ENCODE data around the gene MPP4.
"Not testable (repeated sequence)": the region's sequence is repeated elsewhere in the genome, so short reads cannot be mapped to it uniquely, and the experiment has no call there.

The MPP4 gene

DNA sequence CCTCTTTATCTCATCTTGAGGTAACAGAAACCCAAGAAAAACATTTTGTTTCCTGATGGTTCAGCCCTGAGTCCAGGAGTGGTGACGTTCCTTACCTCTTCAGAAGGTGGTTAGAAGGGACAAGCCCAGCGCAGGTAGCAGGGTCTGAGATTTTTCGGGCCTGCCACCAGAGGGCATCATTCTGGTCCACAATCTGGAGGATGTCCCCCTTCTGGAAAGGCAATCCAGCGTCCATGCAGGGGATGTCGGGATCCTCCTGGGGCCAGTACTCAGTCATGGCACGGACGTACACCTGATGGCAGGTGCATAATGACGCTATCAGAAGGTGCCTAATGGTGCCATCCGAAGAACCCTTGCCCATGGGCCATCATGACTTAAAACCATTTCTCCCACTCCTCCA, 17.7 kb downstream of the MPP4 start:
- FAIRE-seq (no peak), DNase-seq (ENCODE audit: insufficient read length, low spot score) (no peak)
- no peak for TF ChIP-seq SPI1 (IDR thresholded peaks at IDR 0.05; ENCODE audit: low read depth, low read length)
- no peak for TF ChIP-seq PAX5 (IDR thresholded peaks at IDR 0.05; ENCODE audit: insufficient read depth, low read length, severe bottlenecking)
- no peak for TF ChIP-seq TAF1 (IDR thresholded peaks at IDR 0.05; ENCODE audit: low read depth, low read length)
- no peak for TF ChIP-seq POLR2A (IDR thresholded peaks at IDR 0.05; ENCODE audit: low read depth, low read length)
- no peak for TF ChIP-seq POLR2AphosphoS5 (IDR thresholded peaks at IDR 0.05; ENCODE audit: low read depth, low read length)

DNA sequence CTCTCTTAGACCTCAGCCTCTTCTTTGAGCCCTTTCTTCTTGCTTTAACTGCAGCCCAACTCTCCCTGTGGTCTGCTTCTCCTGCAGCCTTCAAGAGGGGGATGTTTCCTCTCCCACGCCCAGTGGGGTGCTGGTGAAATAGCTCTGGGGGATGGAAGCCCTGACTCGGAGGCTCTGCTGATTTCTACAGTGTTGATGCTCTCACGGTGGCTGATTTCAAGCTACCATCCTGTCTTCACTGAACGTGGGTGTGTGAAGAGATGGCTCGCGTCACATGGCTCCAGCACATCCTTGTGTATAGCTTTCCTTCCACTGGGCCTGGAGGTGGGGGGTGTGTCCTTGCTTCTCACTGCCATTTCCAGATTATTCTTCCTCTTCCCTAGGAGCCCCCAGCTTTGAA, 20.0 kb downstream of the MPP4 start:
- DNase-seq (ENCODE audit: insufficient read length, low spot score), result no peak
- no peak for FAIRE-seq
- TF ChIP-seq SPI1 (IDR thresholded peaks at IDR 0.05; ENCODE audit: low read depth, low read length), result no peak
- no peak for TF ChIP-seq PAX5 (IDR thresholded peaks at IDR 0.05; ENCODE audit: insufficient read depth, low read length, severe bottlenecking)
- no peak for TF ChIP-seq TAF1 (IDR thresholded peaks at IDR 0.05; ENCODE audit: low read depth, low read length)
- TF ChIP-seq POLR2A (IDR thresholded peaks at IDR 0.05; ENCODE audit: low read depth, low read length), result no peak

DNA sequence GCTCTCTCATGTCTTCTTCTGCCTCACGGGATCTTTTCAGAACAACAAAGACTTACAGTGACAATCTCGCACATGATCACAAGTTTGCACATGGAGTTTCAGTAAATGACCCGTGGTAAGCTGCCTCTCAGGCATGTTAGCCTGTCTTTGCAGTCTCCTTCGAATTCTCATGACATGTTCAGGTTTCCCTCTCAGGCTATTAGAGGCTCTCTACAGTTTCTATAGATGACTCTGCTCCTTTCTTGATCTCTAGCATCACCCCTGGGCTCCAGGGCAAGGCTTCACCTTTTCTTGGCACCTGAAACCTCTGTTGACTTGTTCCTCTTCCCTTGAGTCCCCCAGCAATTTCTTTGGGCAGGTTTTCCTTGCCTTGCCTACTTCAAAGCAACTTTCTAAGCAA, 23.0 kb downstream of the MPP4 start:
- DNase-seq (ENCODE audit: insufficient read length, low spot score), result no peak
- TF ChIP-seq SPI1 (IDR thresholded peaks at IDR 0.05; ENCODE audit: low read depth, low read length) (no peak), POLR2A (IDR thresholded peaks at IDR 0.05; ENCODE audit: low read depth, low read length) (no peak), POU2F2 (IDR thresholded peaks at IDR 0.05; ENCODE audit: low read depth, low read length) (no peak), TAF1 (IDR thresholded peaks at IDR 0.05; ENCODE audit: low read depth, low read length) (no peak), POLR2AphosphoS5 (IDR thresholded peaks at IDR 0.05; ENCODE audit: low read depth, low read length) (no peak), PAX5 (IDR thresholded peaks at IDR 0.05; ENCODE audit: insufficient read depth, low read length, severe bottlenecking) (no peak)
- no peak for FAIRE-seq

DNA sequence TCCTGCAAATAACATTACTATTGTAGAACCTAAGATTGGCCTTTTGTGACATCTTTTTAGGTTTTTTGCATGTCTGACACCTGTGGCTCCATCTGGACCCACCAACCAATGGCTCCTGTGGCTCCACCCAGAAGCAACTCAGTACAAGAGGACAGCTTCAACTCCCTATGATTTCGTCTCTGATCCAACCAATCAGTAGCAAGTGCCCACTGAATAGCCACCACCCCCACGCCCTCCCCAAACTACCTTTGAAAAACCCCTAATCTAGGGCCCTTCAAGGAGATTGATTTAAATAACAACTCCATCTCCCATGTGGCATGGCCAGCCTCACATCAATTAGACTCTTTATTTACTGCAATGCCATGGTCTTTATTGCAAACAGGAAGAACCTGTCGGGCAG, 23.6 kb downstream of the MPP4 start:
- TF ChIP-seq SPI1 (IDR thresholded peaks at IDR 0.05; ENCODE audit: low read depth, low read length), result no peak
- TF ChIP-seq PAX5 (IDR thresholded peaks at IDR 0.05; ENCODE audit: insufficient read depth, low read length, severe bottlenecking), result no peak
- no peak for TF ChIP-seq POU2F2 (IDR thresholded peaks at IDR 0.05; ENCODE audit: low read depth, low read length)
- TF ChIP-seq POLR2AphosphoS5 (IDR thresholded peaks at IDR 0.05; ENCODE audit: low read depth, low read length), result no peak
- TF ChIP-seq TAF1 (IDR thresholded peaks at IDR 0.05; ENCODE audit: low read depth, low read length), result no peak
- no peak for TF ChIP-seq POLR2A (IDR thresholded peaks at IDR 0.05; ENCODE audit: low read depth, low read length)
- DNase-seq (ENCODE audit: insufficient read length, low spot score) (no peak), FAIRE-seq (no peak)

DNA sequence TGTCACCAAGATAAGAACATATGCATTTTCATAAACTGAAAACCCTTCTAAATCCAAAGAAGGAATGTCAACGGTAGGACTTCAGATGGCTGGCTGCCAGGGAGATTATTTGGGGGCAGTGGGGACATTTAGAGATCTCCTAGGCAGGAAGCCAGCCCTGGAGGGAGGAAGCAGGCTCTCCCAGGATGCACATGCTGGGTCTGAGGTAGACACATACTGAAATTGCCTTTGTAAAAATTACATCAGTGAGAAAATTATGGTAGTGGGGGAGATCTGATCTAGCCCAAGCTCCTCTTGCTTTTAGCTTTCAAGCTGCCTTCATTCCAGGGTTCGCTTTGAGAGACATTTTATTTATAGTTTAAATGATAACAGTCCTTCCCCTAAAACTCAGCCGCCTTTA, 24.1 kb downstream of the MPP4 start:
- FAIRE-seq, result no peak
- TF ChIP-seq TAF1 (IDR thresholded peaks at IDR 0.05; ENCODE audit: low read depth, low read length), result no peak
- TF ChIP-seq POU2F2 (IDR thresholded peaks at IDR 0.05; ENCODE audit: low read depth, low read length), result no peak
- no peak for TF ChIP-seq SPI1 (IDR thresholded peaks at IDR 0.05; ENCODE audit: low read depth, low read length)
- TF ChIP-seq PAX5 (IDR thresholded peaks at IDR 0.05; ENCODE audit: insufficient read depth, low read length, severe bottlenecking), result no peak
- TF ChIP-seq POLR2A (IDR thresholded peaks at IDR 0.05; ENCODE audit: low read depth, low read length), result no peak
- TF ChIP-seq POLR2AphosphoS5 (IDR thresholded peaks at IDR 0.05; ENCODE audit: low read depth, low read length), result no peak
- DNase-seq (ENCODE audit: insufficient read length, low spot score), result no peak

DNA sequence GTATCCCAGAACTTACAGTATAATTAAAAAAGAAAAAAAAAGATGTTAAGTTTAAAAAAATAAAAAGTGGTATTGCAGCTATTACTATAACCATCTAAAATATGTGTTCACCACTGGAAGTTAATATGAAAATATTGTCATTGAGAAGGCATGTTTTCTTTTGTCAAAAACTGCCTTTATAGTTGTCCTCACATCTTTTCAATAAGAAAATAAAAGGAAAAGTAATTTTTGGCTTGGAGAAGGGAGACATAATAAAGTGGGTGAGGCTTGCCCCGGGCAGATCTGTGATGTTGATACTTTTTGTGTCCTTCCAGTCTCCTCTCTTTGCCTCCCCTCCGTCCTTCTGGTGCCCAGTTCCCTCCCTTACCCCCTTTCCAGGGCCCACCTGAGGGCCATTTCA, 24.9 kb downstream of the MPP4 start:
- no peak for DNase-seq (ENCODE audit: insufficient read length, low spot score)
- FAIRE-seq, result no peak
- TF ChIP-seq TAF1 (IDR thresholded peaks at IDR 0.05; ENCODE audit: low read depth, low read length) (no peak), PAX5 (IDR thresholded peaks at IDR 0.05; ENCODE audit: insufficient read depth, low read length, severe bottlenecking) (no peak), POLR2AphosphoS5 (IDR thresholded peaks at IDR 0.05; ENCODE audit: low read depth, low read length) (no peak), SPI1 (IDR thresholded peaks at IDR 0.05; ENCODE audit: low read depth, low read length) (no peak), POU2F2 (IDR thresholded peaks at IDR 0.05; ENCODE audit: low read depth, low read length) (no peak), POLR2A (IDR thresholded peaks at IDR 0.05; ENCODE audit: low read depth, low read length) (no peak)

DNA sequence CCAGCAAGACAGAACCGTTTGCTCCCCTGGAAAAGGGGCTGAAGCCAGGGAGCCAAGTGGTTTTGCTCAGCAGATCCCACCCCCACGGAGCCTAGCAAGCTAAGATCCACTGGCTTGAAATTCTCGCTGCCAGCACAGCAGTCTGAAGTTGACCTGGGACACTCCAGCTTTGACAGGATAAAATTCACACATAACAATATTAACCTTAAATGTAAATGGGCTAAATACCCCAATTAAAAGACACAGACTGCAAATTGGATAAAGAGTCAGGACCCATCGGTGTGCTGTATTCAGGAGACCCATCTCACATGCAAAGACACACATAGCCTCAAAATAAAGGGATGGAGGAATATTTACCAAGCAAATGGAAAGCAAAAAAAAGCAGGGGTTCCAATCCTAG, 27.2 kb downstream of the MPP4 start:
- DNase-seq (ENCODE audit: insufficient read length, low spot score); FAIRE-seq: not testable (repeated sequence)

DNA sequence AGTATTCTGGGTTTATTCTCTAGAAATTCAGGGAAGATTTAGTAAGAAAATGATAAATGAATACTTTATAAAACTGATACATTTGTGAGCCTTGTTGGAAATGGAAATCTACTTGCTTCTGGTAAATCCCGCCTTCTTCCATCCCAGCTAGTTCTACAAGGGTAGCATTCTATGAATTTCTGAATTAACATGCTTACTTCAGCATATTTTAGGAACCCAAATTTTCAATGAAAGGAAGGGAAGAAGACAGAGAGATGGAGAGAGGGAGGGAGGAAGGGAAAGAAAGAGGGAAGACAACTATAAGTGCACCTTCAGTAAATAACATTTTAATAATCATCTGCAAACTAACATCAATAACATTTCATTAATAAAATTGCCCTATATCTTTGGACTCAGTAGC, 28.6 kb downstream of the MPP4 start:
- TF ChIP-seq POLR2AphosphoS5 (IDR thresholded peaks at IDR 0.05; ENCODE audit: low read depth, low read length), result no peak
- TF ChIP-seq SPI1 (IDR thresholded peaks at IDR 0.05; ENCODE audit: low read depth, low read length), result no peak
- FAIRE-seq (no peak), DNase-seq (ENCODE audit: insufficient read length, low spot score) (no peak)

DNA sequence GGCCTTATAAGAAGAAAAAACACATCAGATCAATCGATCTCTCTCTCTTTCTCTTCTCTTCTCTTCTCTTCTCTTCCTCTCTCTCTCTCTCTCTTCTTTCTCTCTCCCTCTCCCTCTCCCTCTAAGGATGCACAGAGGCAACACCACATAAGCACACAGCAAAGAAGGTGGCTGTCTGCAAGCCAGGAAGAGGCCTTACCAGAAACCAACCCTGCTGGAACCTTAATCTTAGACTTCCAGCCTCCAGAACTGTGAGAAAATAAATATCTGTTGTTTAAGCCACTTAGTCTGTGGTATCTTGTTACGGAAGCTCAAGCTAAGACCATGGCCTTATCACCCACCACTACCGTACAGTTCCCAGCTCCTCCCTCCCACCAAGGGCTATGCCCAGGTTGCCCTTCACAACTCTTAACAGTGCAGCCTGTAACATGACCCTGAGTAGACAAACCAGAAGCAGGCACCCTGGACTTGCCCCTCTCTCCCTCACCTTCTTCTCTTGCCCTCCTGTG, 30.0 kb downstream of the MPP4 start:
- TF ChIP-seq TAF1 (IDR thresholded peaks at IDR 0.05; ENCODE audit: low read depth, low read length) (no peak), POLR2A (IDR thresholded peaks at IDR 0.05; ENCODE audit: low read depth, low read length) (no peak), POU2F2 (IDR thresholded peaks at IDR 0.05; ENCODE audit: low read depth, low read length) (no peak), PAX5 (IDR thresholded peaks at IDR 0.05; ENCODE audit: insufficient read depth, low read length, severe bottlenecking) (no peak), POLR2AphosphoS5 (IDR thresholded peaks at IDR 0.05; ENCODE audit: low read depth, low read length) (no peak), SPI1 (IDR thresholded peaks at IDR 0.05; ENCODE audit: low read depth, low read length) (no peak)
- no peak for DNase-seq (ENCODE audit: insufficient read length, low spot score)
- no peak for FAIRE-seq

DNA sequence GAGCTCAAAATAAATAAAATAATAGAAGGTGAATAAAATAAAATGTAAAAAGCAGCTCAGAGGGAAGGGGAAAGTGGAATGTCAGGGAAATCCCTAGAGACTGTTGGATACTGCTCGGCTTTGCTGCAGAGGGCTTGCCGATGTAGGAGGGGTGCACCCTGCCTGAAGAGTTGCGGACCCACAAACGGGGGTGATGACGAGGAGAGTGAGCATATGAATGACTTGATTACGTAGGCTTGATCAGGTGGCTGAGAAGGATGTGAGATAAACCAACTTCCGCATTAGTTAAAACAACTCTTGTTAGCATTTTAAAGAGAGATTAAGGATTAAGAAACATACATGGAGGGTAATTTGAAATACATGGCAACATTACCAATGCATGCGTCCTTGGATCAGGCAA, 34.1 kb downstream of the MPP4 start:
- TF ChIP-seq POLR2AphosphoS5 (IDR thresholded peaks at IDR 0.05; ENCODE audit: low read depth, low read length), result no peak
- TF ChIP-seq SPI1 (IDR thresholded peaks at IDR 0.05; ENCODE audit: low read depth, low read length), result no peak
- no peak for TF ChIP-seq POLR2A (IDR thresholded peaks at IDR 0.05; ENCODE audit: low read depth, low read length)
- TF ChIP-seq PAX5 (IDR thresholded peaks at IDR 0.05; ENCODE audit: insufficient read depth, low read length, severe bottlenecking), result no peak
- no peak for TF ChIP-seq POU2F2 (IDR thresholded peaks at IDR 0.05; ENCODE audit: low read depth, low read length)
- TF ChIP-seq TAF1 (IDR thresholded peaks at IDR 0.05; ENCODE audit: low read depth, low read length), result no peak
- FAIRE-seq (no peak), DNase-seq (ENCODE audit: insufficient read length, low spot score) (no peak)

DNA sequence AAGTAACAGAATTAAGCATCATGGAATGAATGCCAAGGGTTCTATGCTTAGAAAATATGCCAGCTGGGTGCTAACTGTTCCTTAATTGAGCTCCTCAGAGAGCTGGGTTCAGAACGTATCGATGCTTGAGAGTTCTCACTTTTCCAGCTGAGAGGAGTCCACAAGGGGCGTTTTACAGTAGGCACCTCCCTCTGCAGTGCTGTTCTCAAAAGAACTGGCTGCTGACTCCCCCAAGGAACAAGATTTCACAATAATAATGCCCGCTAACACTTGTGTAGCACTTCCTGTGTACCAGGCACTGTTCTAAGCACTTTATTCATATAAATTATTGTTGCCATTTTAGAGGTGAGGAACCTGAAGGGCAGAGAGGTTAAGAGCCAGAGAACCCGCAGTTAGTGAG, 37.1 kb downstream of the MPP4 start:
- FAIRE-seq (no peak), DNase-seq (ENCODE audit: insufficient read length, low spot score) (no peak)
- no peak for TF ChIP-seq PAX5 (IDR thresholded peaks at IDR 0.05; ENCODE audit: insufficient read depth, low read length, severe bottlenecking)
- TF ChIP-seq POU2F2 (IDR thresholded peaks at IDR 0.05; ENCODE audit: low read depth, low read length), result no peak
- no peak for TF ChIP-seq TAF1 (IDR thresholded peaks at IDR 0.05; ENCODE audit: low read depth, low read length)
- TF ChIP-seq POLR2AphosphoS5 (IDR thresholded peaks at IDR 0.05; ENCODE audit: low read depth, low read length), result no peak
- no peak for TF ChIP-seq SPI1 (IDR thresholded peaks at IDR 0.05; ENCODE audit: low read depth, low read length)
- no peak for TF ChIP-seq POLR2A (IDR thresholded peaks at IDR 0.05; ENCODE audit: low read depth, low read length)

Measured in GM12891 (cell line).